ENCODE data around the gene RELCH.

DNA sequence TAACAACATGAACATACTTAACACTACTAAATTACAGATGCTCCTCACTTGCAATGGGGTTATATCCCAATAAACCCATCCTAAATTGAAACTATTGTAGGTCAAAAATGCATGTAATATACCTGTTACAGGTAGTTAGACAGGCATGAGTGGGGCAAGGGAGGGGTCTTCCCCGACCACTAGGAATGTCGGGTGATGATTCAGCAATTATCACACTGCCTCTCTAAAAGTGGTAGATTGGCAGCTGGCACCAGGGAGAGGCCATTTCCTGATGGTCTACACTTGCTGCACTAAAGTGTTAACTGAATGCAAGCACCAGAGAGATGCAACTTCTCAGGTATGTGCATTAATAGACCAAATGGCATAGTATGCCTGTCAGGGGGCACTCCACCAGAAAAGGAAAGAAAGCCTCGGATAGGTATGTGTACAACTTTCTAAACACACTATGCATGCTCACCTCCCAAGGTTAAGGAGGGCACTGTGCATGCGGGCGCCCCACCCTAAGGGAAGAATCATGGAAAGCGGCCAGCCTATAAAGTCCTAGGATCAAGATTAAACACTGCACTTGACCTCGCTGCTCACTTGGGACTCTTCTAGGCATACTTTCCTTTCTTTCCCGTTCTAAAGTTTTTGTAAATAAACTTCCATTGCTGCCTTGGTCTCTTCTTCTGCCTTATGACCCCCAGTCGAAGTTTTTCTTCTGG lies 35.8 kb upstream of the RELCH start:
- TF ChIP-seq EP300 (IDR thresholded peaks at IDR 0.05; ENCODE audit: low read depth) (no peak), POLR2A (IDR thresholded peaks at IDR 0.05) (no peak), POLR2AphosphoS5 (IDR thresholded peaks at IDR 0.05) (no peak)
- TF ChIP-seq, protein P1, sequence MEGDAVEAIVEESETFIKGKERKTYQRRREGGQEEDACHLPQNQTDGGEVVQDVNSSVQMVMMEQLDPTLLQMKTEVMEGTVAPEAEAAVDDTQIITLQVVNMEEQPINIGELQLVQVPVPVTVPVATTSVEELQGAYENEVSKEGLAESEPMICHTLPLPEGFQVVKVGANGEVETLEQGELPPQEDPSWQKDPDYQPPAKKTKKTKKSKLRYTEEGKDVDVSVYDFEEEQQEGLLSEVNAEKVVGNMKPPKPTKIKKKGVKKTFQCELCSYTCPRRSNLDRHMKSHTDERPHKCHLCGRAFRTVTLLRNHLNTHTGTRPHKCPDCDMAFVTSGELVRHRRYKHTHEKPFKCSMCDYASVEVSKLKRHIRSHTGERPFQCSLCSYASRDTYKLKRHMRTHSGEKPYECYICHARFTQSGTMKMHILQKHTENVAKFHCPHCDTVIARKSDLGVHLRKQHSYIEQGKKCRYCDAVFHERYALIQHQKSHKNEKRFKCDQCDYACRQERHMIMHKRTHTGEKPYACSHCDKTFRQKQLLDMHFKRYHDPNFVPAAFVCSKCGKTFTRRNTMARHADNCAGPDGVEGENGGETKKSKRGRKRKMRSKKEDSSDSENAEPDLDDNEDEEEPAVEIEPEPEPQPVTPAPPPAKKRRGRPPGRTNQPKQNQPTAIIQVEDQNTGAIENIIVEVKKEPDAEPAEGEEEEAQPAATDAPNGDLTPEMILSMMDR (IDR thresholded peaks at IDR 0.05): no peak
